ENCODE data around the gene ADAMTS2. TPM values are rescaled to one million over a fixed set of nuclear protein-coding genes. Genes with fewer than 3 reads are reported as not detected.

The ADAMTS2 gene
- total RNA-seq, 1 donor from 2014 or later = 49.3 TPM

- DNase-seq = peak; percentile 5
Observed at GRCh38 chr5:179371681-179372680, 26.7 kb upstream of the ADAMTS2 start.

DNA sequence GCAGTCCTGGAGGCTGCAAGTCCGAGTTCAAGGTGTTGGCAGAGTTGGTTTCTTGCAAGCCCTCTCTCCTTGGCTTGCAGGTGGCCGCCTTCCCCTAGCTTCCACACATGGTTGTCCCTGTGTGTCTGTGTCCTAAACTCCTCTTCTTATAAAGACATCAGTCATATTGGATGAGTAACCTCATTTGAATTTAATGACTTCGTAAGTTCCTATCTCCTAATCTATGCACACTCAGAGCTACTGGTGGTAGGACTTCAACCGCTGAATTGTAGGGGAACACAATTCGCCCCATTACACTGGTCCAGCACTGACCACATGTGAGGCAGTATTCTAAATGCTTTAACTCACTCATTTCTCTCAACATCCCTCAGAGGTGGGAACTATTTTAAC, 25.9 kb upstream of the ADAMTS2 start:
- no peak for DNase-seq

DNA sequence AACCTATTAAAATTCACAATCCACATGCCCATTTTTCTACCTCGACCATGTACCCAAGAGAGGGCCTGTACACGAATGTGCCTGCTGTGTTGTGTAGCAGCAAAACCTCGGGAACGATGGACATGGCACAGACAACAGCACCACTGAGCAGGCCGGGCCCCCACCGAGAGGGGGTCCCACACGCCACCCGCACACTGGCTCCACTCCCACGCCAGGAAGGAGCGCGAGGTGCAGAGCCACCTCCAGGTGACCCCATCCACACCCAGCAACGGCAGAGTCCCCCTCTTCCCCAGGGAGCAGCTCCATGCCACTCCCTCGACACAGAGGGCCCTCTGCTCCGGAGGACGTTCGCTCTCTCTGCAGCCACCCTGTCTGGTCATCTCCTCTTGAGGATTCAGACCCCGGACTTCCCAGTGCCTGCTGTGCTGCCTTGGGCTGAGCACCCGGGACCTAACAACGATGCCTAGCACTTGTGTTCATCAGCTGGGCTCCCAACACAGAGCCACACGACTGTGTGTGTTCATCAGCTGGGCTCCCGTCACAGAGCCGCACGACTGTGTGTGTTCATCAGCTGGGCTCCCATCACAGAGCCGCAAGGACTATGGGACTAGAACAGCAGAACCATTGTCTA, 25.3 kb upstream of the ADAMTS2 start:
- no peak for DNase-seq

DNA sequence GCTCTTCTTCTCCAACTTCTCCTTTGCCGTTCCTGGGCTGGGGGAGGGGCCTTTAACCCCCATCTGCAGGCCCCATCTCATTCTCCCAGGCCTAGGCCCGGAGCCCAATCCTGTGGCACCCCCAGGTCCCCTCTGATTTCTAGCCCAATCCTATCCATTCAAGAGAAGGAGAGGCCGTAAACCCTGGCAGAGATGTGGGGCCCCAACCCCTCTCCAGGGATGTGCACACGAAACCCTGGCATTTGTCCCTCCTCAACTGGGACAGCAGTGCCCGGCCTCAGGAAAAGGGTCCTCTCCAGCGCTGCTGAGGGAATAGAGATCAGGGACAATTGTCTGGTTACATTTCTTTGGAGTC, 24.2 kb upstream of the ADAMTS2 start:
- no peak for DNase-seq

DNA sequence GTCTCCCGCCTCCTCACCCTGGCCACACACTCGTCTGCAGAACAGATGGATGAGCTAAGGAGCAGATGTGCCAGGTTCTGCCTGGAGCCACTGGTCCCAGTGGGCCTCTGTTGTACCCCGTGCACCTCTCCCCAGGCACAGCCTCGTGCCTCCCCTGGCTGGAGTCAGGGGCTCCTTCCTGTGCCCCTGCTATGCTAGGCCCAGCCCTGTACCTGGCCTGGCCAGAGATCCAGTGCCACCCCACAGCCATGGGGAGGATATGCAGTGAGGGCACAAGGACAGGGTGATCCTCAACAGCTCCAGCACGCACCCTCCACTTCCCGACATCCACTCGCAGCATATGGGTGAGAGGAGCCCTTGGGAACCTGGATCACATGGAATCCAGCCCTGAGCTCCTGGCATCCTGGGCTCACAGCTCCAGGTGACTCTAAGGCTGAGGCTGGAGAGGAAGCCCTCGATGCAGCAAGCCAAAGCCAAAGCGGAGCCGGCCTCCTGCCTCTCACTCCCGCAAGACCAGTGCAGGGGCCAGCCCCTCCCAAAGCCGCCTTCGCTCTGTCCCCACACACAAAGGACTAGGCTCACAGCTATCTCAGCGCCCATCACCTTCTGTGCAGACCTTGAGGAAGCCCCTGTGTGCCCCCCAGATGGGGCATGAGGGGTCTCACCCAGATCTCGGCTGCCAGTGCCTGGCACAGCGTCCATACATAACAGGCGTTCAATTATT, 23.7 kb upstream of the ADAMTS2 start:
- no peak for DNase-seq

DNA sequence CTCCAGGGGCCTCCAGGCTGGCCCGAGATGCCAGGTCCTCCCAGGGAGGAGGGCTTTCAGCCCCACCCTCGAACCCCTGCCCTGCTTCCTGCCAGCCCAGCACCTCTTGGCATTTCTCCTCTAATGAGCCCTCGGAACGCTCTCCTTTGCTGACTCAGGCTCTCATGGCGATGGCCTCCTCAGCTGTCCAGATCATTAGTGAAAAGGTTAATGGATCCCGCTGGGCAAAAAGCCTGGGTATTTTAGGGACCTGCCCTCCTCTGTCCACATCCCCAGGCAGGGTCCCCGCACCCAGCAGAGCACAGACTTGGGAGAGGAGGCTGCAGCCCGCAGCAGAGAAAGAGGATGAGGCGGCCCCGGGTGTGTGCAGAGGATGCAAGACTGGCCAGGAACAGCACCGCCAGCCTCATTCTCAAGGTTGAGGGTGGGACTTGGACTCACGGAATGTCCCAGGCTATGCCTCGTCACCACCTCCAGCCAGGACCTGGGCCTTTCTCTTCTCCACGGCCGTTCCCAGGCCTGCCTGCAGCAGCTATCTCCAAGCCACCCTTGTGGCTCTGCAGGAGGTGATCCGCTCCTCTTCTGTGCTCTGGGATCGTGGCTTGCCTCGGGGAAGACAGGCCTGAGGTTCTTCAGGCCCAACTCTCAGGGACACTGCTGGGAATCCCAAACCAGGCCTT, 23.0 kb upstream of the ADAMTS2 start:
- DNase-seq = no peak

GRCh38 chr5:179367491-179367890, 22.2 kb upstream of the ADAMTS2 start:
- DNase-seq = no peak

DNA sequence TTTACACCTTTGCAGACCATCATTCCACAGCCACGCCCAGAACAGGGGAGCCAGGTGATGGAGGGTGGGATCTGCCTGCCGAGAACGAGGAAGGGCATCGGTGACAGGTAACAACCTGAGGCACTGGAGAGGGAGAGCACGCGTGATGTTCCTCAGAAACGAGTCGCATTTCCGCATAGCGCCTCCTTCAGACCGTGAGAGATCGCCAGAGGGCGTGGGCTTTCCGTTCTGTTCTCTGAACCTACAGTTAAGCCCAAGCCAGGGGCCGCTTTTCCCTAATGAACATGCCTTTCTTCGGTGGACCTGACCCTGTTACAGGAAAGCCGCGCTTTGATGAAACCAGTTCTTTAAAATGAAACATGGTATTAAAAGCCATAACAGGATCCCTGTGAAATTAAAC, 17.1 kb upstream of the ADAMTS2 start:
- no peak for DNase-seq

- DNase-seq = no peak
Observed at GRCh38 chr5:179361037-179361603, 15.9 kb upstream of the ADAMTS2 start.

DNA sequence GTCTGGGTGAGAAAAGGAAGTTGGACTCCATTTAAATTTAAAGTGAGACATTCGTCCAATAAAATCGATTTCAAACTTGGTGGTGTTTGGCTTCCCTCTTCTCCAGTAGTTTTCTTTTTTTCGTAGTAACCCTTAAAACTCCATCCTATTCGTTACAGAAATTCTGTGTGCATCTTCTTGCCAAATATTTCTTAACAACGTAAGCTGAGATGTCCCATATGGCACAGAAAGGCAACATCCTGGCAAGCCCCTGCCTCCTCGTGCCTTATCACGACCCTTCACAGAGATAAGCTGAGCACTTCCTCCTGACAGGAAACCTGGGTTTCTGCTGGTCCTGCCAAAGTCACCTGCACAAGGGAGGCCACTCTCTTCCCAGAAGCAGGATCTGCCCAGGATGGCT, 11.8 kb upstream of the ADAMTS2 start:
- DNase-seq = no peak

DNA sequence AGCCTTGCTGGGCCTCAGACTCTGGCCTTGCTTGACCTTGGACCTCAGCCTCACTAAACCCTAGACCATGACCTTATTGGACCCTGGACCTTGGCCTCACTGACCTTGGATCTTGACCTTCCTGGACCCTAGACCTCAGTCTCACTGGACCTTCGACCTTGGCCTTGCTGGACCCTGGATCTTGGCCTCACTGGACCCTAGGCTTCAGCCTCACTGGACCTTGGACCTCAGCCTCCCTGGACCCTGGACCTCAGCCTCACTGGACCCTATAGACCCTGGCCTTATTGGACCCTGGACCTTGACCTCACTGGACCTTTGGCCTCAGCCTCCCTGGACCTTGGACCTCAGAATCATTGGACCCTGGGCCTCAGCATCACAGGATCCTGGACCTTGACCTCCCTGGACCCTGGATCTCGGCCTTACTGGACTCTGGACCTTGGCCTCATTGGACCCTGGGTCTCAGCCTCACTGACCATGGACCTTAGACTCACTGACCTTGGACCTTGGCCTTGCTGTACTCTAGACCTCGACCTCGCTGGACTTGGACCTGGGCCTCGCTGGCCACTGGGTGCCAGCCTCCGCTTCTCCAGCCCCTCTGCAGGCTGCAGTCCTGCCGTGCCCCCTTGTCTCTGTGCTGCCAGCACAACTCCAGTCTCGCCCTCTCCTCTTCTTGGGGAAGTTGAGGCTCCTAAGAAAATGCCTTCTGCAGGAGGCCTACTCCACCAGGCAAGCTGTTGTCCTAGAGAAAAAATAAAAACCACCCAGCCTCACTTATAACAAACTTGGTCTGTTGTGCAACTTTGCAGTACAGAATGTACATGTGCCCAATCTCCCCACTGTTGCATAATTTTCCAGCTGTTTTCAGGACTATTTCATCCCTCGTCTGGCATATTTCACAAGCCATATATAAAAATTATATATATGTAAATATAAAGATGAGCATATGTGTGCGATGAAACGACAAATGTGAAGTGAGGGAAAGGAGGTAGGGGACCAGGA, 11.0 kb upstream of the ADAMTS2 start:
- peak; percentile 57 for DNase-seq

GRCh38 chr5:179354305-179354882, 9.1 kb upstream of the ADAMTS2 start:
- no peak for DNase-seq

DNA sequence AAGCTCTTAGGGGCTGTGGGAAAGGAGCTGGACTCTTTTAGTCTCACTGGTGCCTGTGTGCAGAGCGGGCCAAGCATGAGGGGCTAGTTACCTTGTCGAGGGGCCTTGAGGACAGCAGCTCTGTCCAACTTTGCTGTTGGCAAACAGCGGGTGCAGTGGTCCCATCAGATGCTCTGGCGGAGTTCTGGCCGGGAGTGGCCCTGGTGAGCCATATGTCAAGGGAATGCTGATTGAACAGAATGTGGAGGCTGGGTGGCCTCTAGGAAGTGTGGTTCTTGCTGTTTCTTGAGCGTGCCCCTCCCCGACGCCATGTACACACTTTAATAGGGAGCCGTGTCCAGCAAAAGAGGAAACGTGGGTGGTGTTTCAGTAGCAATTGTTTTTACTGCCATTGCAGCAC, 3.6 kb upstream of the ADAMTS2 start:
- DNase-seq = no peak

- no peak for DNase-seq
Observed at GRCh38 chr5:179348011-179348530, 2.8 kb upstream of the ADAMTS2 start.

- DNase-seq = no peak
Observed at GRCh38 chr5:179347581-179347980, 2.3 kb upstream of the ADAMTS2 start.

DNA sequence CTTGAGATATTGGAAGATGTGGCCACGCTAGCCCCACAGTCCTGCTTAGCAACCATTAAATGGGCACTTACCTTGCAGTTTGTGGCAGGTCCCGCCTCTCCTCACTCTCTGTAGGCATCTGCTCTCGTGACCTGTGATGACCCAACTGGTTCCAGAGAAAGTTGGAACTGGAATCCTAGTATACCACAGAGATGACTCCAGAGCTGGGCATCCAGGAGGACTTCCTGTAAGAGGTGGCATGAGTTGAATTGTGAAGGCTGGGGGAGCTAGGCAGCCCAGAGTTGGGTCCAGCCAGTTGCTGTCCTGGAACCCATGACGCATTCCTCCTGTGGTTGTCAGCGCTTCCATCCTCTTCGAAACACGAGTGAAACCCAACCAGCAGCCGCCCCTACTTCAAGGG, 1.6 kb upstream of the ADAMTS2 start:
- no peak for DNase-seq

DNA sequence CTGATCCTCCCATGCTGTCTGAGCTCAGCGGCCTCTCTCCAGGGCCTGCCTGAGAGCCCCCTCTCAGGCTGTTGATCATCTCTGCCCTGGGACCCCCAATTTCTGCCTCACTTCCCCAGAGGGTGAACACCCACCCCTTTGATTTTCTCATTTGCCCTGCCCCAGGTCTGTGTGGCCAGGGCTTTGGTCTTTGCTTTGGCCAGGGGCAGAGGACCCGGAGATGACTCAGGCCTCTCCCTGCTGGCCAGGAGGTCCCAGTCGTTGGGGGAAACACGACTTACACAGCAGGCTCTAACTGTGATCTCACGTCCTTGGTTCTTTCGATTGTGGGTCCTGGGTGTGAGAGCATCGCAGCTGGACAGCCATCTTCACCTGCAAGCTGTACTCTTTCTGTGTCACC, 1.1 kb upstream of the ADAMTS2 start:
- DNase-seq = no peak

- no peak for DNase-seq
Observed at GRCh38 chr5:179345183-179345432, 153 bp downstream of the ADAMTS2 start.

DNA sequence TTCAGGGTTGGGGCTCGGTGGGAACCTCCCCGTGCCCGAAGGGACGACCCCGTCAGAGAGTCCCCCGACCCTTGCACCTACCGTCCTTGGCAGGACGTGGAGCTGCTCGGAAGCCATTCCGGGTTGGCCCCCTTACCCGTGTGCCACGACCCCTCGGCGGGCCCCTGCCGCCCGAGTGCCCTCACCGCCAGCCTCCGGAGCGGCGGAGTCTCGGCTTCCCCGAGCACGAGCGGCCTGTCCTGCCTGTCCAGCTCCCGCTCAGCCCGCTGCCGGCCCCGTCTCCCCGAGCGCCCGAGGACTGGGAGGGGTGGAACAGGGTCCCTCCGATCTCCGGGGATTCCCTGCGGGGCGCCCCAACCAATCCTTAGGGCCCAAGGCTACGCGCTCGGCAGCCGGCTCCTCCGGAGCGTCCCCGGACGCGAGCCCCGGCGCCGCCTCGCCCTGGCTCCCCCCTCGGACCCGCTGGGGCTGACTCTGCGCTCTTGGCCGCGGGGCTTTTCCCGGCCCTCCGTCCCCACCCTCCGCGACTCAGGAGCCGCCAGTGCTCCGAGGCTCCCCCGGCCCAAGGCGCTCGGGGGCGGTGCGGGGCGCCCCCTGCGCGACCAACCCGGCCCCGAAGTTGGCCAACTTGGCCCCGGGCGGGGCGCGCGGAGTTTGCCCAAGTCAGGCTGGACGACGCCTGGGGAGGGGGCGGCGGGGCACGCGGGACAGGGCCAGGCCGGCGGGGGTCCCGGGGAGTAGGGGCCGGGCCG, 654 bp downstream of the ADAMTS2 start:
- no peak for DNase-seq

All from skin of body (tissue), 2 donors.